Stimulated activated CD4-positive, alpha-beta T cell treated with anti-CD3 and anti-CD28 coated beads, Interleukin-1b, Interleukin-23, amount 100 ng/mL, for 48 hours (primary cell): ENCODE results near the gene GNAS-AS1.
"Not testable (repeated sequence)": the region's sequence is repeated elsewhere in the genome, so short reads cannot be mapped to it uniquely, and the experiment has no call there.

Experiments used
- DNase-seq: peaks from one replicate; pipeline ENCODE4 v3.0.0-alpha.2; 2020

The GNAS-AS1 gene

GRCh38 chr20:58833921-58834320, 16.8 kb downstream of the GNAS-AS1 start:
- DNase-seq: no peak

GRCh38 chr20:58832457-58832856, 18.2 kb downstream of the GNAS-AS1 start:
- no peak for DNase-seq

GRCh38 chr20:58829531-58829941, 21.2 kb downstream of the GNAS-AS1 start:
- no peak for DNase-seq

- DNase-seq: not testable (repeated sequence)
Observed at GRCh38 chr20:58828804-58829203, 21.9 kb downstream of the GNAS-AS1 start.

- DNase-seq: no peak
Observed at GRCh38 chr20:58828136-58828535, 22.6 kb downstream of the GNAS-AS1 start.

GRCh38 chr20:58826271-58826670, 24.4 kb downstream of the GNAS-AS1 start:
- no peak for DNase-seq

- DNase-seq: no peak
Observed at GRCh38 chr20:58825450-58825849, 25.3 kb downstream of the GNAS-AS1 start.

- no peak for DNase-seq
Observed at GRCh38 chr20:58824843-58825242, 25.9 kb downstream of the GNAS-AS1 start.

- no peak for DNase-seq
Observed at GRCh38 chr20:58822748-58823730, 27.7 kb downstream of the GNAS-AS1 start.

GRCh38 chr20:58822149-58822548, 28.6 kb downstream of the GNAS-AS1 start:
- no peak for DNase-seq

GRCh38 chr20:58820515-58820914, 30.2 kb downstream of the GNAS-AS1 start:
- DNase-seq: not testable (repeated sequence)

GRCh38 chr20:58819921-58820320, 30.8 kb downstream of the GNAS-AS1 start:
- no peak for DNase-seq

GRCh38 chr20:58818586-58819285, 32.0 kb downstream of the GNAS-AS1 start:
- DNase-seq: peak; percentile 81

GRCh38 chr20:58817748-58818147, 33.0 kb downstream of the GNAS-AS1 start:
- DNase-seq: no peak

GRCh38 chr20:58816957-58817651, 33.6 kb downstream of the GNAS-AS1 start:
- no peak for DNase-seq

- no peak for DNase-seq
Observed at GRCh38 chr20:58816051-58816450, 34.7 kb downstream of the GNAS-AS1 start.

- no peak for DNase-seq
Observed at GRCh38 chr20:58815448-58815847, 35.3 kb downstream of the GNAS-AS1 start.

- DNase-seq: no peak
Observed at GRCh38 chr20:58813369-58813768, 37.3 kb downstream of the GNAS-AS1 start.

- no peak for DNase-seq
Observed at GRCh38 chr20:58811334-58811733, 39.4 kb downstream of the GNAS-AS1 start.

GRCh38 chr20:58810879-58811250, 39.8 kb downstream of the GNAS-AS1 start:
- no peak for DNase-seq

GRCh38 chr20:58810116-58810878, 40.4 kb downstream of the GNAS-AS1 start:
- DNase-seq: no peak

GRCh38 chr20:58808271-58809046, 42.2 kb downstream of the GNAS-AS1 start:
- DNase-seq: no peak
